GM21717 (cell line): Measurements from ENCODE around the gene AP5Z1.
"Not testable (repeated sequence)": the region's sequence is repeated elsewhere in the genome, so short reads cannot be mapped to it uniquely, and the experiment has no call there.

ENCODE experiments used
- ATAC-seq: cut with Tn5 transposase; IDR thresholded peaks from one replicate; pipeline ENCODE4 v1.9.1; 2021; ENCODE audit warnings: mild to moderate bottlenecking, moderate library complexity; ENCODE audit not compliant: unreplicated experiment

AP5Z1 gene

DNA sequence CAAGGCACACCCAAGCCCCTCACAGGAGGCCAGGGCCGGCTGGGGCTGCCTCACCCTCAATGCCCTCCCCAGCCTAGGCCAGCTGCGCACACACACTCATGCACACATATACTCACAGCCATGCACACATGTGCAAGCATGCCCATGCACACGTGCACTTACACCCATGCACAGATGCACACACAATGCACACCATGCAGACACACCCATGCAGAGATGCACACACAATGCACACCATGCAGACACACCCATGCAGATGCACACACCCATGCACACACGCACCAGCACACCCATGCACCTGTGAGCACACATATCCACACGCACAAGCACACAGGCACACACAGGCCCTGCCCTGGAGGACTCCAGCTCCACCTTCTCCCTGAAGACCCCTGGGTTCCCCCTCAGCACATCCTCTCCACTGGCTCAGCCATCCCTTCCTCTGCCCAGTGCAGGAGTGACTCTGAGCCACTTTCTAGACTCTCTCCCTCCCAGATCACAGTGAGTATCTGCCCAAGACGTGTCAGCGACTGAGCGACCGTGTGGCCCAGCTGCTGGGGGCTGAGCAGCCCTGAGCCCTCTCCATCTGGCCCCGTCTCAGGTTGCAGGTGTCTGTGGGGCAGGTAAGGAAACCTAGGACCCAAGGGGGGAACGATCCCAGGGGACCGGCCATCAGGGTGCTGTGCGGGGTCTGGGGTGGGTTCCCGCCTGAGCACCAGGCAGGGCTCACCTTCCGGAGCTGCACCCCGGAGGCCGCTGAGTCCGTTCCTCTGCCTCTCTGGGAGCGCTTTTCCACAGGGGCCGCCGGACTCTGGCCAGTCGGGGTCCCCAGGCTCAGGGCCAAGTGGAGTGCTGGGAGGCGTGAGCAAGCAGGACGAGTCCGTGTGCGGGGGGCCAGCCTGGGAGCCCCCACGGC lies 25.8 kb downstream of the AP5Z1 start:
- ATAC-seq: no peak

GRCh38 chr7:4801839-4802231 lies 26.4 kb downstream of the AP5Z1 start:
- no peak for ATAC-seq

DNA sequence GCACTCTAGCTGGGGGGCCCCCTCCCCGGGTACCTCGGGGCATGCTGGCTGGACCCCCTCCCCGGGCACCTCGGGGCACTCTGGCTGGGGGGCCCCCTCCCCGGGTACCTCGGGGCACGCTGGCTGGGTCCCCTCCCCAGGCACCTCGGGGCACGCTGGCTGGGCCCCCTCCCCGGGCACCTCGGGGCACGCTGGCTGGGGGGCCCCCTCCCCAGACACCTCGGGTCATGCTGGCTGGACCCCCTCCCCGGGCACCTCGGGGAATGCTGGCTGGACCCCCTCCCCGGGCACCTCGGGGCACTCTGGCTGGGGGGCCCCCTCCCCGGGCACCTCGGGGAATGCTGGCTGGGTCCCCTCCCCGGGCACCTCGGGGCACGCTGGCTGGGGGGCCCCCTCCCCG lies 27.2 kb downstream of the AP5Z1 start:
- not testable (repeated sequence) for ATAC-seq

DNA sequence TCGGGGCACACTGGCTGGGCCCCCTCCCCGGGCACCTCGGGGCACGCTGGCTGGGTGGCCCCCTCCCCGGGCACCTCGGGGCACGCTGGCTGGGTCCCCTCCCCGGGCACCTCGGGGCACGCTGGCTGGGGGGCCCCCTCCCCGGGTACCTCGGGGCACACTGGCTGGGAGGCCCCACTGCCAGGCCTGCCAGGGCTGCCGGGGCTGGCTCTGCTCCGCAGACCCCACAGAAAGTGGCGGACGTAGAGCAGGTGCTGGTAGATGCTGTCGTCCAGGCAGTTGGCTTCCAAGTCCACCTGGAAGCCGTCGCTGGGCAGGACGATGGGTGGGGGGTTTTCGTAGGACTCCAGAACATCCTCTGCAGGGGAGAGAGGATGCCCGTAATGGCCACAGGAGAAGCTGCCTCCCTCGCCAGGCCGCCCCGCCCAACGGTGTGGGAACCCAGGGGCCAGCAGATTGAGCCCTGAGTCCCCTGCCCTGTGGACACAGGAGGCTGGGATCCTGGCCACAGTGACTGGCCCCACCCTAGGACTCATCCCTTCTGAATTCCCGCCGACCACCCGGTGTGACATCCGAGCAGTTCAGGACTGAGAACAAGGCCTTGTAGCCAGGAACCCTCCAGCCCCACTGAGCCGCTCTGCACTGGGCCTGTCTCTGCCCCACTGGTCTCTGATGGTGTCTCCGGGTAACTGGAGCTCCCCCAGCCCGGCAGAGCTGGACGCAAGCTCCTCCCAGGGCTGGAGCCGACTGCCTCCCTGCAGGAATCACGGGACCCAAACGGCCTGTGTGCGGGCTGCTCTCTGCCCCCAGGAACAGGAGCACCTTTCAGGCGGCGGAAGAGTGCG lies 28.2 kb downstream of the AP5Z1 start:
- ATAC-seq: no peak

DNA sequence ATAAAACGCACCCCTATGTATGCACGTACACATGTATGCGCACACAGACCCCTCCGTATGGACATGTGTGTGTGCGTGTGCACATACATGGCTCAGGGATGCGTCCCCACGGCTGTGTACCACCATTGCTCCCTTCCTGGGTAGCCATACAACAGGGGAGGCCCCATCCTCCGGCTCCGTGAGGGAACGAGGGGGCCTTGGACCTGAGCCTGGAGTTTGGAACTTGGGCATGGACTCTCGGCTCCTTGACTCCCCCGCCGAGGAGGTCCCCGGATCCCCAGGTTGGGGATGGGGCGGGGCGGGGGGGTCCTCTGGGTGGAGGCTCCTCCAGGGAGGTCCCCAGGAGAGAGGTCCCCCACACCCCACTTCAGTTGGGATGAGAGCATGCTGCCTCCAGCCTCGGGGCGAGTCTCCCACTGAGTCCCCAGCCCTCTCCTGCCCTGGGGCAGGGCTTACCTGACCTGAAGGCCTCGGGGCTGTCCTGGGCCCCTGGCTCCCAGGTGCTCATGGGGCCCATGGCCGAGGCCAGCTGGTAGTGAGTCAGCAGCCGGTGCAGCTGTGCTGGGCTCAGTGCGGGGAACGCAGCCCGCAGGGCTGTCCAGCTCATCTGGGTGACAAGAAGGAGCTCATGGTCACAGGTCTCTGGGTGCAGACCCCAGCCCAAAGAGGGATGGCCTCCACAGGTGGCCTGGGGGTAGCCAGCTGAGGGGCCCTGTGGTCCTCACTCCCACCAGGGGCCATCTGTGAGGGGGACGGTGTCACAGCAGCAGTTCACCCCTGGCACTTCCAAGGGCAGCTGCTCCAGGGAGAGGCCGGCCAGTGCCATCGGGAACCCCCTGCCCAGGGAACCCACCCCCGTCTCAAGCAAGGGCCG lies 29.9 kb downstream of the AP5Z1 start:
- ATAC-seq: no peak

DNA sequence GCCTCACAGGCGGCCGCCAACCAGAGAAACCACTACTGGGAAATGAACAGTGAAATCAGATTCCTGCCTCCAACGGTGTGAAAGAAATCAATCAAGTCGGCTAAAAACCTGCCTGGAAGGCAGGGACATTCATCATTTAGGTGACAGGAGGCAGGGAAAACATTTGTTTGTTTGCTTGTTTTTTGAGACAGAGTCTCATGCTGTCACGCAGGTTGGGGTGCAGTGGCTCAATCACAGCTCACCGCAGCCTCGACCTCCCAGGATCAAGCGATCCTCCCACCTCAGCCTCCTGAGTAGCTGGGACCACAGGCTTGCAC lies 30.5 kb downstream of the AP5Z1 start:
- ATAC-seq: no peak

DNA sequence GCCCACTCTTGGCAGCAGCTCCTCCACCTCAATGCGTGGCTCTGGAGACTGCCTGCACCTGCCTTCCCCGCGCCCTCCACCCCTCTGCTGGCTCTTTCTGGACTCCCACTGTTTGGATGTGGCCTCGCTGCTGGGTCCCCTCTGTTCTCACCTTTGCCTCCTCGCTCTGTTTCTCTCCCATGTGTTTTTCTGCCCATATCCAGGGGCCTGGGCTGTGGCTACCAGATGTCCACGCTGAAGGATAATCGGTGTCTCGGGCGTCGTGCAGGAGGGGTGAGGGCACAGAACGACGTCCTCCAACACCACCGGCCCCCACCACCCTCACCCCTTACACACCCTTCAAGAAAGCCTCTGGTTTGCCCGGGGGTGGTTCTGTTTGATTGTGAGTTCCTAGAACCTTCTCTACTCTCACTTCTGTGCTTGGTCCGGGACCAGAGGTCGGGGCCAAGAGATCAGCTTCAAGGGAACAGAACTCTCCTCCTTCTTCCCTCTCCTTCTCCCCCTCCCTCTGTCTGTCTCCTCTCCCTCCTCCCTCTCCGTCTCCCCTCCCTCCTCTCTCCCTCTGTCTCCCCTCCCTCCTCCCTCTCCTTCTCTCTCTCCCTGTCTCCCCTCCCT lies 31.7 kb downstream of the AP5Z1 start:
- ATAC-seq: no peak

DNA sequence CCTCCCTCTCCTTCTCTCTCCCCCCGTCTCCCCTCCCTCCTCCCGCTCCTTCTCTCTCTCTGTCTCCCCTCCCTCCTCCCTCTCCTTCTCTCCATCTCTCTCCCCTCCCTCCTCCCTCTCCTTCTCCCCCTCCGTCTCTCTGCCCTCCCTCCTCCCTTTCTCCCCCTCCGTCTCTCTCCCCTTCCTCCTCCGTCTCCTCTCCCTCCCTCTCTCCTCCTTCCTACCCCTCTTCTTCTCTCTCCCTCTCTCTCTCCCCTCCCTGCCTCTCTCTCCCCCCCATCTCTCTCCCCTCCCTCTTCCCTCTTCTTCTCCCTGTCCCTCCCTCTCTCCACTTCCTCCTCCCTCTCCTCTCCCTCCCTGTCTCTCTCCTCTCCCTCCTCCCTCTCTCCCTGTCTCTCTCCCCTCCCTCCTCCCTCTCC lies 32.2 kb downstream of the AP5Z1 start:
- ATAC-seq: no peak

- ATAC-seq: no peak
These were observed 32.6 kb downstream of the AP5Z1 start for GRCh38 chr7:4808026-4808425.

GRCh38 chr7:4808565-4808964 lies 33.1 kb downstream of the AP5Z1 start:
- no peak for ATAC-seq

DNA sequence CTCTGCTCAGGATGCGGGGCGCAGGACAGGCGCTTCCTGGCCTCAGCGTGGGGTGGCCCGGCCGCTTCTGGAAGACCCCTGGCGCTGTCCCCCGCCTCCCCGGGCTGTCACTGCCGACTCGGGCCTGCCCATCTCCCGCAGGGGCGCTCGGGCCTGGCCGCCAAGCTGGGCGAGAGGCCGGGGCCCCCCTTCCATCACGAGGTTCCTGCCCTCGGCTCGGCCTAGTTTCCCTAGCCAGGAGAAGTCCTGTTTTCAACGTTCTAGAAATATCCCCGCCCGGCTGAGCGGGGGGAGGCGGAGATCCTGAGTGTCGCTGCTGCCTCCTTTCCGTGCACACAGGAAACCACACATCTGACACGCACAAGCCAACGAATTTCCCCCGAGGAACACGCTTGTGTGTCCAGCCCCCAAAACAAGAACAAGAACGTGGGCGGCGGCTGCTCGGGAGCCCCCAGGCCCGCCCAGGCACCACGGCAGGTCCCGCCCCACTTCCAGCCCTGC lies 33.7 kb downstream of the AP5Z1 start:
- no peak for ATAC-seq

DNA sequence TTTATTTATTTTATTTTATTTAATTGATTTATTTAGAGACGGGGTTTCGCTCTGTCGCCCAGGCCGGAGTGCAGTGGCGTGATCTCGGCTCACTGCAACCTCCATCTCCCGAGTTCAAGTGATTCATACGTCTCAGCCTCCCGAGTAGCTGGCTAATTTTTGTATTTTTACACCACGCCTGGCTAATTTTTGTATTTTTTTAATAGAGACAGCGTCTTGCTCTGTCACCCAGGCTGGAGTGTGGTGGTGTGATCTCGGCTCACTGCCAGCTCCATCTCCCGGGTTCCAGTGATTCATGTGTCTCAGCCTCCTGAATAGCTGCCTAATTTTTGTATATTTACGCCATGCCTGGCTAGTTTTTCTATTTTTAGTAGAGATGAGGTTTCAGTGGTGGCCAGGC lies 34.2 kb downstream of the AP5Z1 start:
- ATAC-seq: no peak

DNA sequence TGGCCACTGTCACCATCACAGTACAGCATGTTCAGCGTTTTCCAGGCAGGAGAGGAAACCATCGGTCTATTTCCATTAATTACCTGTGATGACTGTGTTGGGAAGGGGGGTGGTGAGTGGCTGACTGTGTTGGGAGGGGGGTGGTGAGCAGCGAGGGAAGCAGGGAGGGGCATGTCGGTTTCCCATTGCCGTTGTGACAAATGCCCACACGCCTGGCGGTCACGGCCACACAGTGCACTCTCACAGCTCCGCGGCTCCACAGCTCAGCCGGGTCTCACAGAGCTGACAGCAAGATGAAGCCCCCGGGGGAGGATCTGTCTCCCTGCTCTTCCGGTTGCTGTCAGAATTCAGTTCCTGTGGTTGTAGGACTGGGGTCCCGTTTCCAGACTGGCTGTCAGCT lies 39.0 kb downstream of the AP5Z1 start:
- ATAC-seq: no peak

- ATAC-seq: no peak
These were observed 39.7 kb downstream of the AP5Z1 start for GRCh38 chr7:4815121-4815520.

GRCh38 chr7:4815609-4816418 lies 40.4 kb downstream of the AP5Z1 start:
- no peak for ATAC-seq

- no peak for ATAC-seq
These were observed 41.1 kb downstream of the AP5Z1 start for GRCh38 chr7:4816419-4817080.

GRCh38 chr7:4817178-4817901 lies 41.9 kb downstream of the AP5Z1 start:
- no peak for ATAC-seq

DNA sequence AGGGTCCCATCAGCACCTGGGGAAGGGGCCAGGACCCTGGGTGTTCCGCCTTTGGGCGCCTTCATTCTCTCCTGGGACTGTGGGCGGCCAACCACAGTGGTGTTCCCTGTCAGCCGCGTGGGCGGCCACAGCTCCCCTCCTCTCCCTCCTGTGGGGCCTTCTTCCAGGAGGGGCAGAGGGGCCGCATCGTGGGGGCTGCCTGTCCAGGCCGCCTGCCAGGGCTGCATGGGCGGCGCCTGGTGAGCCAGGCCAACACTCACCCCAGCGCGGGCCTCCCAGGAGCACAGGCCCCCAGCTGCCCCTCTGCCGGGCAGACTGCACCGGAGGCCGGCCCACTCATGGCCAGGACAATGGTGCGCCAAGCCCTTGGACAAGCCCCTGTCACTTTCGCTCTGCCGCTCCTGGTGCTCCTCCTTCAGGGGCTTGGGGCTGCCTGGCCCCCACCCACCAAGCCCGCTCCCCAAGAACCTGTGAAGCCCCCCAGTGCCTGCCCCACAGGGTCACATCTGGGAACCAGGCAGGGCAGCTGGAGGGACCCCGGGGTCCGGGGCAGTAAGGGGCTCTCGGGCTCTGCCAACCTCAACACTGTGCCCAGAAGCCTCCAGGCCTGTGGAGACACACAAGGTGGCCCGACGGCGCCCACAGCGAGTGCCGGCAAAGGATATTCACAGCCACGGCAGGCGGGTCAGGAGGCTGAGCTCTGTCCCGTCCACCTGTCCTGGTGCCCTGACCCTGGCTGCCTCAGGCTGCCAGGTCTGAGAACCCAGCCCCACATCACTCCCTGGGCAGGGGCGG lies 42.8 kb downstream of the AP5Z1 start:
- no peak for ATAC-seq
